NK-92 treated with Interleukin-12 subunit alpha and Interleukin-12 subunit beta, amount 100 ng/mL, for 24 hours (cell line): ENCODE data around the gene SYMPK.

Source experiments
- DNase-seq: peaks from one replicate; lab custom pipeline; 2025; lab: John Stamatoyannopoulos, UW

Gene SYMPK

DNA sequence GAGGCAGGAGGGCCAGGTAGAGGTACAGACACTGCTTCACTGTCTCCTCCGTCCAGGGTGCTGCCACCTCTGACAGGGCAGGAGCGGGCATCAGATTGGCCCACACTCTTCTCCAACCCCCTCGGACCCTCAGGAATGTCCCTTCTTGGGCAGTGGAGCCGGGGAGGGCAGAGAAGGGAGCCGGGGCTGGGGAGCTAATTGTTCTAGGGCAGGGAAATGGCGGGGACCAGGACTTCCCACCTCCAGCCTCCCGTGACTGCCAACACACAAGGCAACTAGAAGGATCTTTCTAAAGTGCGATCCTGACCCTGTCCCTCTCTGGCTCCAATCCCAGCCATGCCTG is 37.7 kb downstream of the SYMPK start:
- no peak for DNase-seq

DNA sequence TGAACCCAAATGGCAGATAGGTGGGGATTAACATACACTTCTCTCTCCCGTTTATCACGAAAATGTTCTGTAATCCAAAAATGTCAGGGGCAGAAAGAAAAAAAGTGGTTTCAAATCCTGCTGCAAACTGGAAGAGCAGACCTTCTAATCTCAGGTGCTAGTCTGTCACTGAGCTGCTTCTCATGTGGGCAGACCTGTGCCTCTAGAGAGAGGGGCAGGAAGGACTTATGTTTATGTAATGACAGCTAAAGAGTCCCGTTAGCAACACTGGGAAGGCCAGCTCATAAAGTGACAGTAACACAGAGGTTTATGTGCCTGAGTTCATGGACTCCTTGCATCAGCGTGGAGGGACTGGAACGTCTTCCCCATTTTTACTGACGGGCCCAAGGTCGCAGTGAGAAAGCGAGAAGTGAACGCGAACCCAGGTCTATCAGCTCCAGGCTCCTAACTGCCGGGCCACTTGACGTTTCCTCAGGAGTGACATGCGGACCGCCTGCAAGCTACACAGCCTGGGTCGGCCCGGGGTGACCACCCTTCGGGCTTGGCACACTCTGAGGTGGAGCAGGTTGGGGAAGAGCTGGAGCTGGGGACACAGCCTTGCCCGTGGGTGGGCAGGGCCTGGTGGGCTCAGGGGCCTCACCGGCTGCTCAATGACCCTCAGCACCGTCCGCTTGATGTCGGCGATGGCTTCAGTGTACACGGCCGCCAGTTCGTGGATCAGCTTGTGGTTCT is 38.2 kb downstream of the SYMPK start:
- DNase-seq = no peak

DNA sequence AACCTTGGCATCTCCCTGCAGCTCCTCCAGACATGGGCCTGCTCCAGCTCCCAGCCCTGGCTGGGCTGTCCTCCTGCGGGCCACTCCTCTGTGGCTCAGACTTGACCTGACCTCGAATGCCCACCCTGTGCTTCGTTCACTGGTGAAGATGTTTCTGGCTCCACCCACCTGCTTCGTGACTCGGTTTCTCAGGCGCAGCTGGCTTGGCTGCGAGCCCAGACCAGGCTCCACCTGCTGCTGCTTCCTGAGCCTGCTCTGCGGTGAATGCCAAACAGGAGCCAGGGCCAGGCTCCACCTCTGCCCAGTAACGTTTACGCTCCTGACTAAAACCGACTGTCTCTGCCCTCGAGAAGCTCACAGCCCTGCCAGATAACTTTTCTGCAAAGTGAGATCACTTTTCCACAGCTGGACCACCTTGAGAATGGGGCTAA is 38.9 kb downstream of the SYMPK start:
- DNase-seq = no peak

DNA sequence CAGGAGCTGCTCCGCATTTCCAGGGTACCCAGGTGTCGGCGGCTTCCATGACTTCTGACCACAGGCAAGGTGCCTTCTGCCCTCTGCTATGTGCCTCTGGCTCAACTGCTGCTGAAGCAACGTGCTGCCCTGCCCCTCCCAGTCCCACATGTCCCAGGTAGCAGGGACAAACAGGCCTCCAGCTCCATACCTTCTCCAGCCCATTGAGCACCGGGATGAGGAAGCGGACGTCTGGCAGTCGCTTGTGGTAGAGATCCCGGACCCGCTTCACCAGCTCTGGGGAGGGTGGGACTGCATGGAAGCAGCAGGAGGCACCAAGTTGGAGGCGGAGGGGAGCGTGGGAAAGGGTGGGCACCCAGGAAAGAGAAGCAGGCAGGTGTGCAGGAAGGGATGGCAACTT is 39.8 kb downstream of the SYMPK start:
- no peak for DNase-seq

DNA sequence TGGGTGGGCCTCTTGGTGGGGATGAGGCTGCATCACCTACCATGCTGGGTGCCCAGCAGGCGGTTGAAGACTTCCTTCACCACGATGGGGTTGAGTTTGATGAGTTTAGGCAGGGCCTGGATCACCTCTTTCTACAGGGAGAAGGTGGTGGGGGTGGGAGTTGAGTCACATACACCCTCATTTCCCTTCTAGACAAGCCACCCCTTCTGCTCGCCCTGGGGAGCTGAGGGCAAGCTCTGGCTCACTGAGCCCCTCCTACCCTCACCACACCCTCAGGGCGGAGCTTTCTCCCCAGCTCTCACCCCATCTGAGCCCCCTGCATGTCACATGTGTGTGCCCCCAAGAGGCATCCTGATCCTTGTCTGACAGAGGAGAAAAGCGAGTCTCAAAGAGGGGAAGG is 40.2 kb downstream of the SYMPK start:
- DNase-seq = no peak

DNA sequence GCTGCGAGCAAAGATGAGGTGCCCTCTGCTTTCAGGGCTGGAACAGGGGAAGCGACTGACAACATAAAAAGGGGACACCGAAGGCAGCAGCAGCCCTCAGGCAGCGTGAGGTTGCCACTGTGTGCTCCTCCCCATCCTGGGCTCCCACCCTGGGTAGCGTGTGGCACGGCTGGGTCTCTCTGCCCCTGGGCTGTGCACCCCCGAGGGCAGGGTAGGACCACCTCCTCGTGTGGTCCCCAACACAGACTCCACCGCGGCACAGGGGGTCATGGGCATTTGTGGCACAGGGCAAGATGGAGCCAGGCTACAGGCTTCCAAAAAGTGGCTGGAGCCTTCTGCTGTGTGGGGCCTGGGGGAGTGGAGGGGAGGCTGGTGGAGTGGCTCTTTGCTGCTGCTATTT is 41.4 kb downstream of the SYMPK start:
- no peak for DNase-seq

DNA sequence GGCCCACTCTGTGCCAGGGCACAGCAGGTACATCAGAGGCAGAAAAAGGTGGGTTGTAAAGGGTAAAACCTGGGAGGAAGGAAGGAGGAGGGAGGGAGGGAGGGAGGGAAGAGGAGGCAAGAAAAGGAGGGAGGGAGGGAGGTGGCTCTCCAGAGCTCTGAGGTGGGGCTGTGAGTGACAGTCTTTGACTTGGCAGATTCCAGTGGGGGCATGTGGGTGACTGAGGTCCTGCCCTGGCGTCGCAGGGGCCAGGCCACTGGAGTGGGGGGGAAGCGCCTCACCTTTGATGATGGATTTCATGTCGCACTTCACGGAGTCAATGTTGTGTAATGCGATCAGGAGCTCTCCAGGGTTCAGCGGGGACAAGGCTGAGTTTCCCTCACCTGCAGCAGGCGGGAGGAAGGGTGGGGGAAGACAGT is 41.8 kb downstream of the SYMPK start:
- DNase-seq = no peak

DNA sequence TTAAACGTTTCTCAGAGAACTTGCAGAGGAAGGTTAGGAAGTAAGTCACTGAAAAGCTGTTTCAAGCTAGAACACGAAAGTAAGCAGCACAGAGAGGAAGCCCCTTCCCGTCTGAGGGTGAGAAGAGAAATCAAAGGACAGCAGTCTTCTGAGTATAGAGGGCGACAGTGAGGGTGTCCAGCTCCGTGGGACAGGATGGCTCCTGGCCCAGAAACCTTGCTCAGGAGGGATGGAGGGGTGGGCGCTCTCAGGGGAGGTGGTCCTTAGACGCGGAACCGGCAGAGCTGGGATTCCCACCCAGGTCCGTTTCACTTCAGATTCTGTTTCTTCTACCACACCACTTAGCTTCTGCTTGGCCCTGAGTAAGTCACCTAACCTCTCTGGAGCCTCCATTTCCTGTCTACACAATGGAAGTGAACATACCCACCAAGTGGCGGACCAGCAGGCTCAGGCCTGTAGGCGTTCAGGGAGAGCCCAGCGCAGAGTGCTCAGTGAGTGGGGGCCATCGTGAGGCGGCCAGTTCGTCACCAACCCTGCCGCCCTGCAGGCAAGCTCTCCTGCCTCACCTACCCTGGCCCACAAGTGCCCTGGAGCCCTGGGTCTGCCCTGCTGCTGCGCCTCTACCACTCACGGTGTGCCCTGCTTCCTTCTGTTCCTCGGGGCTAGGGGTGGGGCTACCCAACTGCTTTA is 42.4 kb downstream of the SYMPK start:
- DNase-seq = no peak

DNA sequence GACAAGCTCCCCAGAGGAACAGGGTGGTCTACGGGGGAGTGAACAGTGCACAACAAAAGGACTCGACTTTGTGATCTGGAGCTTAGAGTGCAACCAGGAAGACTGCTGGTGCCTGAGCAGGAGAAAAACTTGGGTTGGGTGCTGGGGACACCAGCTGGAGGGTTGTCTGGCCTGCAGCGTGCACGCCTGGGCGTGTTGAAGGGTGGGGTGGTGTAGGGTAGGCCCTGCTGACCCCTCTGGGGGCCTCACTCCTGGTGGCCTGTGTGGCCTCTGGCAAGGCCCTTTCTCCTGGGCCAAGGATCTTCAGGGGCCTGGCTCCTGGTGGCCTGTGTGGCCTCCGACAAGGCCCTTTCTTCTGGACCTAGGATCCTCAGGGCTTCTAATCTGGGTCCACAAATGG is 43.2 kb downstream of the SYMPK start:
- no peak for DNase-seq

DNA sequence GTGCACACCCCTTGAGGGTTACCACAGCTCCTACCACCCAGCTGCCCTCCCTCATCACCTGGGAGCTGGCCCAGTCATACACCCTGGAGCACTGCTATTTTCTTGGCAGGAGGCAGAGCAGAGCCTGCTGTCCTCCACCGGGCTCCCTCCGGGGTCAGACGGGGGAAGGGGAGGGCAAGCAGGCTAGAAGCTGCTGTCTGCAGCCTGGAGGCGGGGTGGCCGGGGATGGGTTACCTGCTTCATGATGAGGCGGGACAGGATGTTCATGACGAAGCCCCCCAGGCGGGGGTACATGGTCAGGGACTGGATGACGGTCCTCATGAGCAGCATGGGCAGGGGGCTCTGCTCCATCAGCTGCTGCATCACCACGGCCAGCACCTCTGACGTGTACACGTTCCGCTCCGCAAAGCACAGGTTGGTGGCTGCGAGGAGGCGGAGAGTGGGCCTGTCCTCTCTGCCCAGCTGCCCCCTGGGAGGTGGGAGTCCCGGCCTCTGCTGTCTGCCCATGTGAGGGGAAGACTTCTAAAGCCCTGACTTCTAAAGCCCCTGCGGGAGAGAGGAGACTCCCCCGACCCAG is 45.1 kb downstream of the SYMPK start:
- DNase-seq = no peak

DNA sequence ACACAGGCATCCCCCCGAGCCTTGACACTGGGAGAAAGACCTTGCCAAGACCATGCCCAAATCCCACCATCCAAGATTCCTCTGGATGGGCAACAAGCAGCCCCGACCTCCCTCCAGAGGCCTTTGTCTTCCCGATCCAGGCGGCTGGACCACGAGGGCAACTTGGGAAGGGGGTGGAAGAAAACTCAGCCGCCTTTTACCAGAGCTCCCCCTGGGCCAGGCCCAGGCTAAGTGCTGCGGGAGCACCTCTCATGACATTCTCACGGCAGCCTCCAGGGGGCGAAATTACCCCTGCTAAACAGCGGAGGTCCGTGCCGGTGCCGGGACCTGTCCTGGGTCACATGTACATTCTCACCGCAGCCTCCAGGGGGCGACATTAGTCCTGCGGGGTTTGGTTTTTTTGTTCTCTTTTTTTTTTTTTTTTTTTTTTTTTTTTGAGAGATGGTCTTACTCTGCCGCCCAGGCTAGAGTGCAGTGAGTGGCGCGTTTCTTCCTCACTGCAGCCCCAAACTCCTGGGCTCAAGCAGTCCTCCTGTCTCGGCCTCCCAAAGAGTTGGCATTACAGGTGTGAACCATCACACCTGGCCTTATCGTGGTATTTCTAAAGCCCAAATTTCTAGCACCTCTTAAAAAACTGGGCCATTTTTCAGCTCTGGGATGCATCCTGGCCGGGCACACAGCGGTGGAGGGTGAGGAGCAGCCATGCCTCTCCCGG is 45.8 kb downstream of the SYMPK start:
- DNase-seq = peak; percentile 89

DNA sequence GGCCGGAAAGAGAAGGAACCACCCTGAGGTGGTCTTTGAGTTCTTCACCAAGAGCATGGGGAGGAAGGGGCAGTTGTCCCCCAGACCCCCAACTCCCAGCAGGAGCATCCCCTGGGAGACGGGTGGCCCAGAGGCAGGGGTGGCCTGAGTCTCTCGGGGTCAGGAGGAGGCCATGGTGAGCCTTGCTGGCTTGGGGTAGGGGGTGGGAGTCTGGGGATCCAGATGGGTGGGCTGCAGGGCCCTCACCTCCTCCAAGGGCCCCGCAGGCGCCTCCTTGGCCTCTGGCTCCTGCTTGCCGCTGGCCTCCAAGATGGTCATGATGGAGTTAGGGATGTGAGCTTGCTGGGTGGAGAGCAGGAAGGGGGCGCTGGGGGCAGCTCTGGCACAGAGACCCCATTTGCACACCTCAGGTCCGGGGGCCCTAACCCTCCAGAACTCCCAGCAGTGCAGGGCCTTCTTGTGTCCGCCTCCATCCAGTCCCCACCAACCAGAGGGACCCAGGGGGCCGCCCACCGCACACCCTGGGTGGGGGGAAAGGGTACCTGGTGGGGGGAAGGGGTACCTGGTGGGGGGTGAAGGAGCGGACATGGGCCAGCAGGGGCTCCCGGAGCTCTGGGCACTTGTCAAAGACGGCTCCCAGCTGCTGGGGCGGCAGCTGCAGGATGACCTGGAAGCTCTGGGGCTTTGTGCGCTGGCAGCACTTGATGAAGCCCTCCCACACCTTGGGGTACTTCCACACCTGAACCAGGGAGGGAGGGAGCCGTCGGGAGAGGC is 46.5 kb downstream of the SYMPK start:
- DNase-seq = no peak

DNA sequence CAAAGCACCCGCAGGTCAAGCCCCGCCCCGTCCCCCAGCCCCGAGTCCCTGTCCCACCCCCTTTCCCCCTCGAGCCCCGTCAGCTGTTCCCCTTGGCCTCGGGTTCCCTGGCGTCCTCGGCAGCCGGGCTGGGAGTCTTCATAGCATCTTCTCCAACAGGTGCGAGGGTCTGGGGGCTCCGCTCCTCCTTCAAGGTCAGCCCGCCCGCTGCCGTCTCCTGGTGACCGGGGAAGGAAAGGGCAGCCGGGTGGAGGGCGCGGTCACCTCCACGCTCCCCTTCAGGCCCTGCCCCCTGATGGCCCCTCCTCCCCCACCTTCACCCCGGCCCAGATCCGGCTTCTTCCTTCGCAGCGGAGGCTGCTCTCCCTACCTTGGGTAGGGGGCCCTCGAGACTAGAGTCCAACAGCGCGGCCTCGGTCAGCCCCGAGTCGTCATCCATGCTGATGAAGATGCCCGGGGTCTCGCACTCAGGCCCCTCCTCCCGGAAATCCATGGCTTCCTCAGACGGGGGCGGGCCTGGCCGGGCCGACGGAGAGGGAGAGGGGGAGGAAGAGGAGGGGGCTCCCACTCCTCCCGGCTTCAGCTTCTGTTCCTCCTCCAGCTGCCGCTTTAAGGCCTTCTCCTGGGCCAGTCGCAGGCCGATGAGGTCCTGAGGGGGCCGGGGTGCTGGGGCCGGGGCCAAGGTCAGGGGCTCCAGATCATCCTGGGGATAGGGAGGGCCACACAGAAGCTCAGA is 47.3 kb downstream of the SYMPK start:
- no peak for DNase-seq

DNA sequence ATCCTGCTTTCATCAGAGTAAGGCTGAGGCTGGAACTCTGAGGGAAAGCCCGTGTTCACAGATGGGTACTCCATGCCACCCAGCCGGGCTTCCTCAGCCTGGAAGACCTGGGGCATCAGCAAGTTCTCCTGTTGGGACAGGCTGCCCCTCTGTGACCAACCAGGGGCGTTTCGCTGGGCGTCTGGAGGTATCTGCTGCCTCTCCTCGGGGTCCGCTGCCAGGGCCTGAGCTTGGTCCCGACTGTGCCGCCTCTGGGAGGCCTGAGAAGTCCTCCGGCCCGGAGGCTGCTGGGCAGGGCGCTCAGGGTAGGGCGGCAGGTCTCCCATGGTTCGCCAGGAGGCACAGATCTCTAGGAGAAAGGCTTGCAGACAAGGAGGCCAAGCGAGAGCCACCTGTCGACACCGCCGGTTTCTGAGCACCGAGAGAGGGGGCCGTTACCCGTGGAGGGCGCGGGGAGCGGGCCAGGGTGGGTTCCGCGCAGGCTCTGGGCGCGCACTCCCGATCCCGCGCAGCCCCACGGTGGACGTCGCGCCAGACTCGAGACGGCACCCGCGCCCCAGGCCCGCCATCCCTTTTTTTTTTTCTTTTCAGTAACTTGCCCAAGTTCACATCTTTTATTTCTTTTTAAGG is 48.0 kb downstream of the SYMPK start, which contains the start of gene RSPH6A:
TSS of gene RSPH6A (minus strand) at position 458 of the 630 bp plus-strand sequence. CDS start at position 326, 132 bp downstream.
- no peak for DNase-seq

DNA sequence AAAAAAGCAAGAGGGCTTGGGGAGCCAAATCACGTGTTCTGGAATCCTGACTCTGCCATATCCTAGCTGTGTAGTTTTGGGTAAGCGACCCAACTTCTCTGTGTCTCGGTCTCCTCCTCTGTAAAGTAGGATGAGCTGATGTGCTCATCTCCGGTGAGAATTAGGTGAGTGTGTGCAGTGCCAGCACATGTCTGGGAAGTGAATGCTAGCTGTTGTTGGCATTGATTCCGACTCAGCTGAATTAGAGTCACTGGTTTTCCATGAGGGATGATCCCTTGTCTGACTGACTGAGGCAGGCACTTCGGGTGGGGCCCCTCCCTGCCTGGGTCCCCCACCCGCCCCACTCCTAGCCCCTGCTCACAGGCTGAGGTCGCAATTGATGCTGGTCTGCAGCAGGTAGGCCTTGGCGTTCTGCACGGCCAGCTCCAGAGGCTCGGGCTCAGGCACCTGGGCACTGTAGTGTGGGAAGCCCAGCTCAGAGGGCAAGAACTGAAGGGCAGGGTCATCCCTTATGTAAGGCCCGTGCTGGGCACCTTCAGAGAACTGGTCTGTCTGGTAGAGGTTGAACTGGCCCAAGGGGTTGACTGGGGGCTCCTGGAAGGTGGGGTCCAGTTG is 48.7 kb downstream of the SYMPK start:
- no peak for DNase-seq

DNA sequence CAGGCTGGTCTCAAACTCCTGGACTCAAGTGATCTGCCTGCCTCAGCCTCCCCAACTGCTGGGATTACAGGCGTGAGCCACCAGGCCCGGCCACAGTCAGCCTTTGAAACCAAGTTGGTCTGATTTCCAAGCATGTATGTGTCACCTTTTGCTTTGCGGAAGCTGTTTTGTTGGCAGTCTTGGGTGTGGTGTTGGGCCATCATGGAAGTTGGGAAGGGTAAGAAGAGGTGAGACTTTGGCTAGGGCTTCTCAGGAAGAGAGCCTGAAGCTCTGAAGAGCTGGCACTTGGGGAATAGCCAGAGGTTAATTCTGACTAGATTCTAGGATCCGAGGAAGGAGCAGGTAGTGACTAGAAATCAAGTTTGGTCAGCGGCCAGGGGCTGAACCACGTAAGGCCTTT is 50.6 kb downstream of the SYMPK start:
- DNase-seq = no peak

DNA sequence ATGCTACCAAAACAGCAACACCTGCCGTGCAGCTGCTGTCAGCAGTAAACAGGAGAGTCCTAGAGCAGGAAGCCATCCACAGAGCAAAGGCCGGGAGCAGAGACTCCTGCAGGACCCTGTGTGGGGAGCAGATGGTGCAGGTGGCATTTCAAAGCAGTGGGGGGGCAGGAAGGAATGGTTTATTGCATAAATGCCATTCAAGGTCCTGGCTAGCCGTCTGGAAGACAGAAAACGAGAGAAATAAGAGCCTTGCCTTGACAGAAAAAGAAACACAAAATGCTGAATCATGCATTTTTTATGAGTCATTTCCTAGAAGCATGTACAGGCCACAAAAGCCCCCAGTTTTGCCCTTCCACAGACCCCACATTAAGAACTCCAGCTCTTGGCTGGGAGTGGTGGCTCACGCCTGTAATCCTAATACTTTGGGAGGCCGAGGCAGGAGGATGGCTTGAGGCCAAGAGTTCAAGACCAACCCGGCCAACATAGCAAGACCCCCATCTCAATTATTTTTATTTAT is 53.2 kb downstream of the SYMPK start:
- peak; percentile 24 for DNase-seq

DNA sequence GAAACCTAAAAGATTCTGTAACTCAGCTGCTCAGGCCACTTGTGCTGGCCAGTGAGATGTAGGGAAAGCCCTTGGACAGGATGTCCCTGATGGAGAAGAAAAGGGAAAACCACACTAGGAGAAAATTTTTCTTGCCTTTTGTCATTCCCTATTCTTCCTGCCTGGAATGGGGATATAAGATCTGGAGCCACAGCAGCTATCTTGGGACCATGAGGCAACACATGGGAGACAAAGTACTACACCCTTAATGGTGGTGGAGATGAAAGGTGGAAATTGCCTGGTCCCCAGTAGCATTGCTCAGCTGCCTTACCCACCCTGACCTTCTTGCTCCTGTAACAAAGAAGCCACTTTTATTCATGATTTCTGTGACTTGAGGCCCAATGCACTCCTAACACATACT is 57.2 kb downstream of the SYMPK start:
- DNase-seq = no peak

DNA sequence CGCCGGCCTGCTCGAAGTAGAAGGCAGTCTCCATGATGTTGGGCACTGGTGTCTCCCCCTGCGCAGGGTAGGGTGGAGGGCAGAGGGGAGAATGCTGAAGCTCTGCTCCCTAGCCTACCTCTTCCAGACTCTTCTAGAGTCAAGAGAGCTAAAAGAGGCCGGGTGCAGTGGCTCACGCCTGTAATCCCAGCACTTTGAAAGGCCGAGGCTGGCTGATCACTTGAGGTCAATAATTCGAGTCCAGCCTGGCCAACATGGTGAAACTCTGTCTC is 58.1 kb downstream of the SYMPK start:
- no peak for DNase-seq
